GM12878 (cell line): ENCODE data around the gene OR10K2. TPM values are rescaled to one million over a fixed set of nuclear protein-coding genes. Genes with fewer than 3 reads are reported as not detected.

Experiments
- ATAC-seq: fragments of 200-7000 bp; cut with Tn5 transposase; 3 replicates; pipeline ENCODE4 v1.9.1; 2020; ENCODE audit warnings: mild to moderate bottlenecking, moderate library complexity
- BruUV-seq: library from RNA; stranded (reverse); fragments of 400-500 nt; replicated peaks from 2 replicates; lab custom pipeline; 2021; lab: Mats Ljungman, UMichigan
- CTCF ChIA-PET: fragments of 300-600 bp; sonication (Branson Sonifier 250); formaldehyde crosslinking; extraction: SDS; loops from one replicate; lab custom pipeline; 2021; ENCODE audit warnings: inconsistent platforms; lab: Yijun Ruan, JAX
- POLR2A ChIA-PET: fragments of 350-600 bp; formaldehyde crosslinking; extraction: SDS; loops from one replicate; lab custom pipeline; 2021; ENCODE audit warnings: inconsistent platforms; lab: Charles Lee
- RAD21 ChIA-PET: fragments of 300-600 bp; sonication (Branson Sonifier 250); formaldehyde crosslinking; loops from one replicate; lab custom pipeline; 2023; ENCODE audit warnings: antibody characterized with exemption; ENCODE audit not compliant: unreplicated experiment; lab: Charles Lee
- SMC1A ChIA-PET: fragments of 300-600 bp; sonication (Branson Sonifier 250); formaldehyde crosslinking; loops from one replicate; lab custom pipeline; 2023; ENCODE audit not compliant: unreplicated experiment, uncharacterized antibody; lab: Charles Lee
- DNase-seq: peaks from one replicate; pipeline ENCODE4 v3.0.0-alpha.2; 2011; ENCODE audit warnings: low read depth, low spot score
- FAIRE-seq: peaks from 3 replicates; lab custom pipeline; 2011; peaks lifted over from hg19 to GRCh38; lab: Jason Lieb, UNC
- H2AFZ ChIP-seq: 2 replicates; pipeline ENCODE4 v1.6.0; 2011; ENCODE audit warnings: low read depth, low read length, control low read depth; ENCODE audit not compliant: control insufficient read depth
- H3K27ac ChIP-seq: 2 replicates; pipeline ENCODE4 v1.5.1; 2011; ENCODE audit warnings: control low read depth; ENCODE audit not compliant: control insufficient read depth, insufficient read depth
- H3K27me3 ChIP-seq, 2 experiments: replicated peaks in 1 of 2; 2 replicates each; pipeline versions ENCODE4 v1.6.0 to v1.6.1; 2011; ENCODE audit warnings: low read length in 1 of 2; ENCODE audit not compliant: control insufficient read depth in 2 of 2, insufficient read depth in 2 of 2
- H3K36me3 ChIP-seq, 2 experiments: 2 replicates each; pipeline ENCODE4 v1.5.1; 2011; ENCODE audit warnings: low read length in 1 of 2; ENCODE audit not compliant: control insufficient read depth in 2 of 2, insufficient read depth in 2 of 2
- H3K4me1 ChIP-seq: 2 replicates; pipeline ENCODE4 v1.6.1; 2011; ENCODE audit warnings: mild to moderate bottlenecking, low read length, moderate library complexity, mixed read lengths; ENCODE audit not compliant: control insufficient read depth, insufficient read depth
- H3K4me2 ChIP-seq: 2 replicates; pipeline ENCODE4 v1.6.0; 2011; ENCODE audit warnings: control low read depth; ENCODE audit not compliant: control insufficient read depth, insufficient read depth
- H3K4me3 ChIP-seq: fragments of 200-600 bp; sonication (generic); 2 replicates; pipeline ENCODE4 v1.5.1; 2016
- H3K79me2 ChIP-seq: 2 replicates; pipeline ENCODE4 v1.6.0; 2011; ENCODE audit warnings: low read length; ENCODE audit not compliant: control insufficient read depth, insufficient read depth
- H3K9ac ChIP-seq: 2 replicates; pipeline ENCODE4 v1.8.0; 2011; ENCODE audit warnings: low read length, control low read depth, mixed read lengths; ENCODE audit not compliant: control insufficient read depth, insufficient read depth
- H3K9me3 ChIP-seq: replicated peaks from 3 replicates; pipeline ENCODE4 v1.5.1; 2011; ENCODE audit warnings: mild to moderate bottlenecking, low read length; ENCODE audit not compliant: control insufficient read depth, insufficient read depth
- H4K20me1 ChIP-seq: 2 replicates; pipeline ENCODE4 v1.6.0; 2011; ENCODE audit not compliant: control insufficient read depth, insufficient read depth
- ATF7 ChIP-seq: fragments of 450-650 bp; IDR thresholded peaks from 2 replicates; pipeline ENCODE4 v1.6.1; 2016; ENCODE audit warnings: low read depth, mild to moderate bottlenecking
- CHD1 ChIP-seq: IDR thresholded peaks from 2 replicates; pipeline ENCODE4 v1.6.1; 2012; ENCODE audit warnings: low read depth, low read length, improper control_type of control experiment
- ETV6 ChIP-seq, 2 experiments: fragments of 450-650 bp in 1 of 2; IDR thresholded peaks in 1 of 2; conservative IDR thresholded peaks in 1 of 2; 2 replicates each; pipeline ENCODE4 v1.6.1; 2014; ENCODE audit warnings: antibody characterized with exemption in 1 of 2, borderline replicate concordance in 1 of 2, low read depth in 1 of 2, mild to moderate bottlenecking in 1 of 2, moderate library complexity in 1 of 2
- EZH2 ChIP-seq: IDR thresholded peaks from 2 replicates; pipeline ENCODE4 v1.6.1; 2012; ENCODE audit warnings: low read depth, mild to moderate bottlenecking, control low read depth, inconsistent platforms, low read length, borderline replicate concordance; ENCODE audit not compliant: control insufficient read depth
- FOXM1 ChIP-seq: IDR thresholded peaks from 2 replicates; pipeline ENCODE4 v1.6.1; 2012; ENCODE audit warnings: low read depth, mild to moderate bottlenecking, inconsistent platforms, low read length, moderate library complexity
- GABPA ChIP-seq: IDR thresholded peaks from 2 replicates; pipeline ENCODE4 v1.6.1; 2014; ENCODE audit warnings: antibody characterized with exemption, low read depth, mild to moderate bottlenecking, inconsistent platforms
- IKZF2 ChIP-seq, 2 experiments: fragments of 450-650 bp; IDR thresholded peaks; 2 replicates each; pipeline ENCODE4 v1.6.1; 2017; ENCODE audit warnings: mild to moderate bottlenecking in 2 of 2, moderate library complexity in 2 of 2
- IRF4 ChIP-seq: IDR thresholded peaks from 2 replicates; pipeline ENCODE4 v1.6.1; 2011; ENCODE audit warnings: low read depth, low read length
- JUND ChIP-seq: IDR thresholded peaks from 2 replicates; pipeline ENCODE4 v1.6.1; 2012; ENCODE audit warnings: low read depth, mild to moderate bottlenecking, low read length, improper control_type of control experiment, moderate library complexity
- NR2C2 ChIP-seq: IDR thresholded peaks from 2 replicates; pipeline ENCODE4 v1.6.1; 2011; ENCODE audit warnings: borderline replicate concordance, low read depth; ENCODE audit not compliant: control insufficient read depth, insufficient read length
- POLR2AphosphoS2 ChIP-seq: IDR thresholded peaks from 2 replicates; pipeline ENCODE4 v1.6.1; 2011; ENCODE audit warnings: low read depth, mild to moderate bottlenecking, low read length, improper control_type of control experiment, moderate library complexity
- RUNX3 ChIP-seq: IDR thresholded peaks from 2 replicates; pipeline ENCODE4 v1.6.1; 2012; ENCODE audit warnings: low read length, inconsistent platforms
- SPI1 ChIP-seq: IDR thresholded peaks from 2 replicates; pipeline ENCODE4 v1.6.1; 2011; ENCODE audit warnings: low read depth, mild to moderate bottlenecking, low read length, moderate library complexity, borderline replicate concordance; ENCODE audit not compliant: insufficient read depth
- WGBS: methylation state at CpG from one replicate; pipeline ENCODE4 v1.1.6; 2016; ENCODE audit warnings: low lambda C conversion rate; ENCODE audit not compliant: insufficient replicate concordance, insufficient coverage; ENCODE audit errors: missing lambda C conversion rate; 5-methylcytosine and 5-hydroxymethylcytosine counted together
- in situ Hi-C: fragments of 300-500 bp; cut with MboI; formaldehyde crosslinking; loops from 9 replicates; pipeline ENCODE4 v1.14.3; 2018; ENCODE audit warnings: mixed read lengths
- intact Hi-C: fragments of 100-400 bp; cut with micrococcal nuclease; formaldehyde crosslinking; loops from one replicate; pipeline ENCODE4 v1.14.2; 2022; ENCODE audit not compliant: unreplicated experiment
- polyA plus RNA-seq, 11 experiments: library from polyadenylated mRNA; depleted of rRNA in 4 of 11; unstranded in 6 of 11; stranded (reverse) in 5 of 11; fragments of >200 nt; fragmentation: Nextera tagmentation in 4 of 11; fragmentation: Illumina TruSeq in 1 of 11; extraction: Ambion mirVana in 4 of 11; extraction: Trizol in 1 of 11; gene quantifications; 1 replicate in 1 of 11; 2 replicates in 10 of 11; pipeline versions ENCODE4 v1.2.1 to v1.2.3, GENCODE V29; 2011 to 2016; ENCODE audit warnings: inconsistent platforms in 2 of 11, missing spikeins in 2 of 11, low read depth in 1 of 11
- total RNA-seq, 4 experiments: library from RNA; depleted of rRNA in 3 of 4; stranded (reverse); fragments of >200 nt in 3 of 4; fragmentation: Illumina TruSeq in 1 of 4; extraction: Trizol in 1 of 4; gene quantifications; 2 replicates each; pipeline versions ENCODE4 v1.2.1 to v1.2.3, GENCODE V29; 2013 to 2021
- TF ChIP-seq, protein P1 (sequence below): fragments of 150-350 bp; IDR thresholded peaks from 2 replicates; pipeline ENCODE4 v1.6.1; 2016; ENCODE audit warnings: low read depth, low read length

The OR10K2 gene
- total and polyA plus RNA-seq, 10 of the 15 experiments (the other 5 are each of a cell fraction or from before 2014, with no cell fraction given), result not detected

DNA sequence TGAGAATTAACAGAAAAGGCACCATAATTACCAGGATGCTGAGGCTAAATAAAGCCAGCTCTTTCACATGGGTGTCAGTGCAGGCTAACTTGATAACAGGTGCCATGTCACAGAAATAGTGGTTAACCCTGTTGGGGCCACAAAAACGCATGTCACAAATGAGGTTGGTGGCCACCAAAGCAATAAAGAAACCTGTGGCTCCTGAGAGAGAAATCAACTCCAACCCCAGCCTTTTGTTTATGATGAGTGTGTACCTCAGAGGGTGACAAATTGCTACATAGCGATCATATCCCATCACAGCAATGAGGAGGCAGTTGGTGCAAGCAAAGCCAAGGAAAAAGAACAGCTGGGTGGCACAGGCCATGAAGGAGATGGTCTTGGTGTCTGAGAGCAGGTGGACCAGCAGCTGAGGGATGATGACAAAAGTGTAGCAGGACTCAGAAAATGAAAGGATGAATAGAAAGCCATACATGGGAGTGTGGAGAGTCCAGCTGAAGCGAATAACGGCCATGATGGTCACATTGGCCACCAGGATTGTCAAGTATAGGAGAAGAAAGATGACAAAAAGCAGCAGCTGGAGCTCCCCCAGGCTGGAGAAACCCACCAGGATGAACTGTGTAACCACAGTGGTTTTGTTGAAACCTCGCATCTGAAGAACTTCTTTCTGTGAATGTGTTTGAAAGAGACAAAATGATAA is 27.1 kb downstream of the OR10K2 start, which contains the start of gene OR10T2:
Gene OR10T2 (minus strand): TSS at position 649 of the 697 bp plus-strand sequence. CDS start 0 bp downstream, at position 649.
- H2AFZ ChIP-seq, result no peak within 1 kb of the TSS
- ATAC-seq (no peak), FAIRE-seq (no peak), DNase-seq (no peak)
- no peaks in the 10 kb centered on the region for H3K9me3 ChIP-seq
- no peaks in the 10 kb centered on the region for H3K36me3 ChIP-seq
- H3K4me1 ChIP-seq, result no peaks in the 10 kb centered on the region
- RAD21 ChIA-PET, result no interaction called here
- H3K4me3 ChIP-seq, result no peak within 1 kb of the TSS
- TF ChIP-seq SPI1 (no peak), IRF4 (no peak), IKZF2 (IDR thresholded peaks at IDR 0.05) (no peak), JUND (no peak), CHD1 (no peak), ATF7 (no peak), RUNX3 (no peak)
- no peak within 1 kb of the TSS for H3K9ac ChIP-seq
- BruUV-seq, result no TSS peak
- POLR2A ChIA-PET, result no interaction called here
- SMC1A ChIA-PET, result interaction anchor here (0.6 to 1.1 kb wide), 2 partner anchors 10 to 195 kb away, joined by 3 read pairs; no protein-coding TSS in a partner anchor
- H3K79me2 ChIP-seq, result no peaks in the 10 kb centered on the region
- 10% methylated on average over 5 of the region's 5 CpGs for WGBS
- H3K27me3 ChIP-seq, result no peaks in the 10 kb centered on the region
- in situ Hi-C loops (no loop called here), intact Hi-C loops (no loop called here)
- H3K4me2 ChIP-seq, result no peak within 1 kb of the TSS
- H3K27ac ChIP-seq, result no peak within 1 kb of the TSS
- H4K20me1 ChIP-seq, result no peaks in the 10 kb centered on the region
- CTCF ChIA-PET, result interaction anchor here (0.5 kb wide), 1 partner anchor 10 kb away, joined by 3 read pairs; no protein-coding TSS in a partner anchor

DNA sequence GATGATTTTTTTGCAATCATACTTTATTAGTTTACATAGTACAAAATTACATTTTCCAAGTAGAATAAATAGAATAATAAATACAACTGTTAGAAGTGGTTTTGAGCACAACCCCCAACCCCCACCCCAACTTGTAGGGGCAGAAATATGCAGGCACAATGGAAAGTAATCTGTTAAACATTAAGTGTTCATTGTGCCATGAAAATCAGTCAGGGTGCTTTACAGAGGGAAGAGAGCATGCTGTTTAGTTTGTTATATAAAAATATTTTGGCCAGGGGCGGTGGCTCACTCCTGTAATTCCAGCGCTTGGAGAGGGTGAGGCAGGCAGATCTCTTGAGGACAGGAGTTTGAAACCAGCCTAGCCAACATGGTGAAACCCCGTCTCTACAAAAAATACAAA is 29.4 kb downstream of the OR10K2 start:
- H3K4me2 ChIP-seq, result no peak overlapping the region
- RAD21 ChIA-PET, result no interaction called here
- no peak overlapping the region for H2AFZ ChIP-seq
- no peak overlapping the region for H3K4me3 ChIP-seq
- no peaks in the 10 kb centered on the region for H3K27me3 ChIP-seq
- no peak overlapping the region for H3K9ac ChIP-seq
- FAIRE-seq (no peak), DNase-seq (no peak), ATAC-seq (no peak)
- H3K79me2 ChIP-seq, result no peaks in the 10 kb centered on the region
- H3K9me3 ChIP-seq, result no peaks in the 10 kb centered on the region
- CTCF ChIA-PET, result no interaction called here
- SMC1A ChIA-PET, result interaction anchor here (0.6 to 1.1 kb wide), 2 partner anchors 66 to 459 kb away, joined by 3 read pairs; no protein-coding TSS in a partner anchor
- intact Hi-C loops, result no loop called here
- H3K27ac ChIP-seq, result no peak overlapping the region
- in situ Hi-C loops, result no loop called here
- H3K36me3 ChIP-seq, result no peaks in the 10 kb centered on the region
- POLR2A ChIA-PET, result no interaction called here
- H3K4me1 ChIP-seq, result no peaks in the 10 kb centered on the region
- 78% methylated on average over 3 of the region's 3 CpGs for WGBS
- no peaks in the 10 kb centered on the region for H4K20me1 ChIP-seq
- BruUV-seq, result no TSS peak
- TF ChIP-seq POLR2AphosphoS2 (no peak), GABPA (no peak), NR2C2 (no peak), FOXM1 (no peak), RUNX3 (no peak), EZH2 (no peak), ETV6 (conservative IDR thresholded peaks at IDR 0.05 in 1 of 2, IDR thresholded peaks at IDR 0.05 in 1 of 2; ENCODE audit: borderline replicate concordance in 1 of 2, low read depth in 1 of 2) (no peak)
- TF ChIP-seq, protein P1, sequence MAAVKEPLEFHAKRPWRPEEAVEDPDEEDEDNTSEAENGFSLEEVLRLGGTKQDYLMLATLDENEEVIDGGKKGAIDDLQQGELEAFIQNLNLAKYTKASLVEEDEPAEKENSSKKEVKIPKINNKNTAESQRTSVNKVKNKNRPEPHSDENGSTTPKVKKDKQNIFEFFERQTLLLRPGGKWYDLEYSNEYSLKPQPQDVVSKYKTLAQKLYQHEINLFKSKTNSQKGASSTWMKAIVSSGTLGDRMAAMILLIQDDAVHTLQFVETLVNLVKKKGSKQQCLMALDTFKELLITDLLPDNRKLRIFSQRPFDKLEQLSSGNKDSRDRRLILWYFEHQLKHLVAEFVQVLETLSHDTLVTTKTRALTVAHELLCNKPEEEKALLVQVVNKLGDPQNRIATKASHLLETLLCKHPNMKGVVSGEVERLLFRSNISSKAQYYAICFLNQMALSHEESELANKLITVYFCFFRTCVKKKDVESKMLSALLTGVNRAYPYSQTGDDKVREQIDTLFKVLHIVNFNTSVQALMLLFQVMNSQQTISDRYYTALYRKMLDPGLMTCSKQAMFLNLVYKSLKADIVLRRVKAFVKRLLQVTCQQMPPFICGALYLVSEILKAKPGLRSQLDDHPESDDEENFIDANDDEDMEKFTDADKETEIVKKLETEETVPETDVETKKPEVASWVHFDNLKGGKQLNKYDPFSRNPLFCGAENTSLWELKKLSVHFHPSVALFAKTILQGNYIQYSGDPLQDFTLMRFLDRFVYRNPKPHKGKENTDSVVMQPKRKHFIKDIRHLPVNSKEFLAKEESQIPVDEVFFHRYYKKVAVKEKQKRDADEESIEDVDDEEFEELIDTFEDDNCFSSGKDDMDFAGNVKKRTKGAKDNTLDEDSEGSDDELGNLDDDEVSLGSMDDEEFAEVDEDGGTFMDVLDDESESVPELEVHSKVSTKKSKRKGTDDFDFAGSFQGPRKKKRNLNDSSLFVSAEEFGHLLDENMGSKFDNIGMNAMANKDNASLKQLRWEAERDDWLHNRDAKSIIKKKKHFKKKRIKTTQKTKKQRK, result no peak
